BE2C (cell line): ENCODE data around the gene ITGA7.

Source experiments
- DNase-seq: peaks from one replicate; pipeline ENCODE4 v3.0.0-alpha.2; 2020
- H3K27me3 ChIP-seq: fragments of 250-450 bp; sonication (Bioruptor Pico); 2 replicates; pipeline ENCODE4 v1.5.1; 2020; ENCODE audit warnings: mild to moderate bottlenecking
- H3K36me3 ChIP-seq: fragments of 250-450 bp; sonication (Bioruptor Pico); 2 replicates; pipeline ENCODE4 v1.5.1; 2020; ENCODE audit warnings: mild to moderate bottlenecking
- H3K4me1 ChIP-seq: fragments of 250-450 bp; sonication (Bioruptor Pico); 2 replicates; pipeline ENCODE4 v1.5.1; 2020
- H3K4me3 ChIP-seq: 2 replicates; pipeline ENCODE4 v1.5.1; 2011; ENCODE audit warnings: low read depth, low read length
- H3K9me3 ChIP-seq: fragments of 250-450 bp; sonication (Bioruptor Pico); 2 replicates; pipeline ENCODE4 v1.5.1; 2020
- CTCF ChIP-seq: IDR thresholded peaks from 2 replicates; pipeline ENCODE4 v1.5.1; 2012; ENCODE audit warnings: mild to moderate bottlenecking, low read depth, low read length

The ITGA7 gene

DNA sequence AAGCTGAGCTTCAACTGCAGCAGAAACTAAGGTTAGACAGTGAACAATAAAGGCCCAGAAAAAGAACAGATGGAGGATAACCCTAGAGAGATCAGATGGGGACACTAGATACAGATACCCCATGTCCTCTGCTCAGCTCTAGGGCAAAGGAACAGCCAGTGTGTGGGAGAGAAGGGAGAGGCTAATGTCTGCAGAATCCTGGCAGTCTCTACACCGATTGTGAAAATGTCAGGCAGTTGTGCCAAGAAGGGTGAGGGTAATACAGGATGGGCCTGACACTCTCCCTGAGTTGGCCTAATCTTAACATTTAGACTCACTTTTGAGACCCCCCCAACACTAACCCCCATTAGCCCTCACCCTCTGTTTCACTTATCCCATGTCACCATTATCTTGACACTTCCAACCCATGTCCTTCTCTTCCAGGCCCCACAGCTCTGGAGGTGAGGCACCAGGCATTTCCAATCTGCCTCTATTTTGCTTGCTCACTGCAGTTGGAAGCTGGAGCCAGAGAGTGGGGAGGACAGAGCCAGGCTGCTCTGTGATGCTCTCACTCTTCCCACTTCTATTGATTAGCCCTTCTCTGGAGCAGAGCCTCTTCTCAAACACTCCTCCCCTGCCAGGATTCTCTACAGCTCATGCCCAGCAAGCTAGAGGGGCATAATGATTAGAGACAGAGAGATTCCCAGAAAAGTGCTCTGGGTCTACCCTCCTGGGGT, 5.2 kb upstream of the ITGA7 start:
- no peaks in the 10 kb centered on the region for H3K9me3 ChIP-seq
- no peak overlapping the region for H3K4me3 ChIP-seq
- H3K27me3 ChIP-seq: peaks cover 43% of the 10 kb centered on the region
- no peak for DNase-seq
- no peak for TF ChIP-seq CTCF
- no peaks in the 10 kb centered on the region for H3K36me3 ChIP-seq
- 0 out of 2 replicates have a peak, but pooled peaks cover 3% of the 10 kb centered on the region for H3K4me1 ChIP-seq

DNA sequence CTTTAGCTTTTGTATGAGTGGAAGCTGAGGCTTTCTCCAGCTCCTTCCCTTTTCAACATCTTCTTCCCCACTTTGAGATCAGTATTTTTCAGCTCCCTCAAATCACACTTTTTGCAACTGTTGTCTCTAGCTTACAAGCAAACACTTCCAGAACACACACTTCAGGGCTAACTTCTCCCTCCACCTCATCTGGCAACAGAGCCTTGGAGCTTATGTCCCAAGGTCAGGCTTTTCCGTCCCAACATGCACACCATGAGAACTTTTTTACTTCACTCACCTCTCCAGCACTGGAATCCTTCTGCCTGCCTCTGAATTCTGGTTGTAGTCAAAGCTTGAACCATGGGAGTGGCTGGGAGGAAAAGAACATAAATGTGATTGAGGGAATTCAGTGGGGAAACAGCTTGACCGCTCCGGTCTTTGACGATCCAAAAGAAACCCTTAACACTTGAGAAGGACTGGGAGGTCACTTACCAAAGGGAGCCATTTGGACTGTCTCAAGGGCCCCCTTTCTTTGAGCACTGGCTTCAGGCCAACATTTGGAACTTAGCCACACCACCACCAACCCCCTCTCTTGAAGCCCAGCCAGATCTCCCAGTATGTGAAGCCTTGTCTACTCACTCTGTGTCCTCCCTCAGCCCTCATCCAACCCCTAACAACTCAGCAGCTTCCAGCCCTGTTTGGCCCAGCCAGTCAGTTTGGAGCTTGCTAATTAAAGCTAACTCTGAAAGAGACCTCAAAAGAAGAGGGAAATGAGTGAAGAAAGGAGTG, 4.3 kb upstream of the ITGA7 start:
- Histone ChIP-seq H3K36me3 (no peaks in the 10 kb centered on the region), H3K4me3 (no peak overlapping the region), H3K9me3 (no peaks in the 10 kb centered on the region), H3K27me3 (peaks cover 49% of the 10 kb centered on the region), H3K4me1 (0 out of 2 replicates have a peak, but pooled peaks cover 2% of the 10 kb centered on the region)
- DNase-seq: no peak
- TF ChIP-seq CTCF: no peak

DNA sequence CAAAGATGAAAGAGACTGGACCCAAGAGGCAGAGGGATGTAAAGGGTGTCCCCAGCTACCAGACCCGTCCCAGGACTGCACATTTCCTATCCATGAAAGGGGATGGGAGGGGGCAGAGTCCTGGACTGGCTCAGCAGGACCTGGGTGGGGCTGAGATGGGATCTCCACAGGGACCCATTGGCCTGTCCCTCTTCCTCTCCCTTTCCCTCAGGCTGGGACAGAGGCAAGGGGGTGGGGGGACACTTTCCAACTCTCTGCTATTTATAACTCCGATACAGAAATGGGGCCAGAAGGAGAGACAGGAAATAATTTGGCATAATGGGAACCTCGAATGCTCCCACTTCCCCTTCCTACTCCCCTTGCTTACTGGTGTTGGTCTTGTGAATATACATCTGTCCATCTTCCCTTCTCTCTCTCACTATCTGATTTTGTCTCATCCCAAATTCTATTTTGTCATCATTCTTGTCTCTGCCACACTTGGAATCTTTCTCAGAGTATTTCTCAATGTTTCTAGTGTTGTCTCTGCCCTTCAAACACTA, 1.1 kb upstream of the ITGA7 start:
- Histone ChIP-seq H3K27me3 (peaks cover 63% of the 10 kb centered on the region), H3K4me3 (no peak overlapping the region)

DNA sequence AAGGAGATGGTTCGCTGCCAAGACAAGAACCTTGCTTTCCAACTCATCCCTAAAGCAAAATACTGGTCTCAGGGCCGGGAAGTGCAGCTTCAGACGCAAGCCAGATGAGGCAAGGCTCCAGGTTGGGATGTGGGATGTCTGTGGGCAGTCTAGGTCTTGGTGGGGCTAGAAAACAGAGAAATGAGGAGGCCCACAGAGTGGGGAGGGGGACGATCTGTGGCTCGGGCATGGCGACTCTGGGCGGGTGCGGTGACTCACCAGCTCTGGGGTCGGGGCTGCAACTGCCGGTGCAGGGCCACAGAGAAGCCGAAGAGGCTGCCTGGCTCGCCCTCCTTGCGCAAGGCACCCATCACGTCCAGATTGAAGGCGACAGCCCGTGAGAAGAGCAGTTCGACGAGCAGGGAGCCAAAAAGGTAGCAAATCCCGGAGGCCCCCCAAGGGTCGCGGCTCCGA, 459 bp downstream of the ITGA7 start:
- DNase-seq: no peak

More for the DNA sequence above, 1.1 kb upstream of the ITGA7 start:
- Histone ChIP-seq H3K9me3 (no peaks in the 10 kb centered on the region), H3K36me3 (no peaks in the 10 kb centered on the region), H3K4me1 (no peaks in the 10 kb centered on the region)
- TF ChIP-seq CTCF: no peak
- DNase-seq: no peak

GRCh38 chr12:55706568-55707218, 1.0 kb downstream of the ITGA7 start:
- H3K4me1 ChIP-seq: no peaks in the 10 kb centered on the region
- H3K4me3 ChIP-seq: peak overlapping the region; percentile 48
- no peaks in the 10 kb centered on the region for H3K36me3 ChIP-seq
- H3K9me3 ChIP-seq: no peaks in the 10 kb centered on the region
- no peak for TF ChIP-seq CTCF
- H3K27me3 ChIP-seq: peaks cover 50% of the 10 kb centered on the region
- DNase-seq: no peak

More for the DNA sequence above, 459 bp downstream of the ITGA7 start:
- Histone ChIP-seq H3K36me3 (no peaks in the 10 kb centered on the region), H3K9me3 (no peaks in the 10 kb centered on the region), H3K27me3 (peaks cover 56% of the 10 kb centered on the region), H3K4me1 (no peaks in the 10 kb centered on the region), H3K4me3 (peak overlapping the region; percentile 48)
- TF ChIP-seq CTCF: no peak
